GM06990 (cell line): ENCODE results near the gene RAB28.
A peak's percentile ranks its signal among the peaks of the same experiment; 100 is the strongest.
"Not testable (repeated sequence)": the region's sequence is repeated elsewhere in the genome, so short reads cannot be mapped to it uniquely, and the experiment has no call there.

ENCODE experiments used
- DNase-seq: peaks from one replicate; pipeline ENCODE4 v3.0.0-alpha.2; 2011; ENCODE audit not compliant: insufficient read length; ENCODE audit errors: extremely low read depth
- H3K27me3 ChIP-seq: replicated peaks from 2 replicates; pipeline ENCODE4 v1.6.0; 2011; ENCODE audit warnings: low read length; ENCODE audit not compliant: control insufficient read depth, insufficient read depth
- H3K36me3 ChIP-seq: 2 replicates; pipeline ENCODE4 v1.5.1; 2011; ENCODE audit warnings: low read length; ENCODE audit not compliant: control insufficient read depth, insufficient read depth
- H3K4me3 ChIP-seq: replicated peaks from 2 replicates; pipeline ENCODE4 v1.5.1; 2011; ENCODE audit warnings: low read depth, mild to moderate bottlenecking, control low read depth, low read length
- TF ChIP-seq, protein P1 (sequence below): IDR thresholded peaks from 2 replicates; pipeline ENCODE4 v1.5.1; 2011; ENCODE audit warnings: low read length, control low read depth, mild to moderate bottlenecking, inconsistent platforms; ENCODE audit not compliant: insufficient read depth, poor library complexity, severe bottlenecking

RAB28 gene

DNA sequence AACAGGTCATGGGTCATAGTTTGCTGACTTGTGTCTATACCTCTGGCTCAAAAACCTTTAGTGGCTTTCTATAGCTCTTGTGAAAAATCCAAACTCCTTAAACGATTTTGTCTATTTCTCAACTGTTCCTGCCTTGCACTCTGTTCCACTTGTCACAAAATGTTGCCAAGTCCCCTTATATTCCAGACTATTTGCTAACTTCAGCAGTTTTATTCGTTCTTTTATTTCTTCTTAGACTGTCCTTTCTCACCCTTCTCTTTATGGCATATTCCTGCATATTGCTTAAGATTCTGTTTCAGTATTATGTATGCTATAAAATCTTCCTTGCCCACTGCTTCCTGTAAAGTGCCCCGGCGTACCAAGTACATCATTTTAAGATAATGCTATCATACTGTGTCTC is 80.8 kb downstream of the RAB28 start:
- Histone ChIP-seq H3K4me3 (no peak overlapping the region), H3K36me3 (no peaks in the 10 kb centered on the region), H3K27me3 (no peaks in the 10 kb centered on the region)
- TF ChIP-seq, protein P1, sequence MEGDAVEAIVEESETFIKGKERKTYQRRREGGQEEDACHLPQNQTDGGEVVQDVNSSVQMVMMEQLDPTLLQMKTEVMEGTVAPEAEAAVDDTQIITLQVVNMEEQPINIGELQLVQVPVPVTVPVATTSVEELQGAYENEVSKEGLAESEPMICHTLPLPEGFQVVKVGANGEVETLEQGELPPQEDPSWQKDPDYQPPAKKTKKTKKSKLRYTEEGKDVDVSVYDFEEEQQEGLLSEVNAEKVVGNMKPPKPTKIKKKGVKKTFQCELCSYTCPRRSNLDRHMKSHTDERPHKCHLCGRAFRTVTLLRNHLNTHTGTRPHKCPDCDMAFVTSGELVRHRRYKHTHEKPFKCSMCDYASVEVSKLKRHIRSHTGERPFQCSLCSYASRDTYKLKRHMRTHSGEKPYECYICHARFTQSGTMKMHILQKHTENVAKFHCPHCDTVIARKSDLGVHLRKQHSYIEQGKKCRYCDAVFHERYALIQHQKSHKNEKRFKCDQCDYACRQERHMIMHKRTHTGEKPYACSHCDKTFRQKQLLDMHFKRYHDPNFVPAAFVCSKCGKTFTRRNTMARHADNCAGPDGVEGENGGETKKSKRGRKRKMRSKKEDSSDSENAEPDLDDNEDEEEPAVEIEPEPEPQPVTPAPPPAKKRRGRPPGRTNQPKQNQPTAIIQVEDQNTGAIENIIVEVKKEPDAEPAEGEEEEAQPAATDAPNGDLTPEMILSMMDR: no peak
- no peak for DNase-seq

DNA sequence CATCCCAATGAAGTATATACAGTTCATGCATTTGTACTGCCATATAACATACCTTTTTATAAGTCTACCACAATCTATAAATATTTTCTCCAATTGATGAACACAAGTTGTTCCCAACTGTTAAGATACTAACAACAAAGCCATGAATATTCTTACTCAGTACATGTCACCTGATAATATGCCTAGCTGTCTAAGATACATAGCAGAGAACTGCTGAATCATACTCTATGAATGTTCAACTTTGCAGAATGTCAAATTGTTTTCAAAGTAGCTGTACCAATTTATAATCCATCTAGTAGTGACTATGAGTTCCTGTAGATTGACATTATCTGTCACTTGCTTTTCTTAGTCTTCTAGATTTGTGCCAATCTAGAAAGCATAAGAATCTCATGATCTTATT is 84.9 kb downstream of the RAB28 start:
- no peaks in the 10 kb centered on the region for H3K36me3 ChIP-seq
- no peak overlapping the region for H3K4me3 ChIP-seq
- no peak for DNase-seq
- no peaks in the 10 kb centered on the region for H3K27me3 ChIP-seq
- TF ChIP-seq, protein P1: no peak

DNA sequence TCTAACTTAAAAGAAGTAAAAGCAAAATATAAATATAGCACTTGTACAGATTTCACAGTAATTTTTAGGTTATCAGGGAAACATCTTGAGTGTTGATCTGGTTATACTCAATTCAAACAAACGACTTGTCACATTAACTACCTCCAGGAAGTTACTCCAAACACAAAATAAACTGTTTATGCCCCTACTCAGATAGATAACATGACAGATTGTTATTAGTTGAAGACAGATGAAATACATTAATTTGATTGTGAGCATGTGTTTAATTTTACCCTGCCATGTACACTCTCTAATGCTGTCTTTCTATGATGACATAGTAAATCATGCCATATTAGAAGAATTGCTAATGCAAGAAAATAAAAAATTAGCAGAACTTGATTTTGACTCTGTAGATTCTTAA is 88.0 kb downstream of the RAB28 start:
- no peak for DNase-seq
- H3K4me3 ChIP-seq: no peak overlapping the region
- no peaks in the 10 kb centered on the region for H3K27me3 ChIP-seq
- TF ChIP-seq, protein P1: no peak
- H3K36me3 ChIP-seq: no peaks in the 10 kb centered on the region

DNA sequence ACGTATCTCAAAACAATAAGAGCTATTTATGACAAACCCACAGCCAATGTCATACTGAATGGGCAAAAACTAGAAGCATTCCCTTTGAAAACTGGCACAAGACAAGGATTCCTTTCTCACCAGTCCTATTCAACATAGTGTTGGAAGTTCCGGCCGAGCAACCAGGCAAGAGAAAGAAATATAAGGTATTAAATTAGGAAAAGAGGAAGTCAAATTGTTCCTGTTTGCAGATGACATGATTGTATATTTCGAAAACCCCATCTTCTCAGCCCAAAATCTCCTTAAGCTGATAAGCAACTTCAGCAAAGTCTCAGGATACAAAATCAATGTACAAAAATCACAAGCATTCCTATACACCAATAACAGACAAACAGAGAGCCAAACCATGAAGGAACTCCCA is 94.2 kb downstream of the RAB28 start:
- not testable (repeated sequence) for H3K27me3 ChIP-seq, H3K4me3 ChIP-seq, DNase-seq, H3K36me3 ChIP-seq

DNA sequence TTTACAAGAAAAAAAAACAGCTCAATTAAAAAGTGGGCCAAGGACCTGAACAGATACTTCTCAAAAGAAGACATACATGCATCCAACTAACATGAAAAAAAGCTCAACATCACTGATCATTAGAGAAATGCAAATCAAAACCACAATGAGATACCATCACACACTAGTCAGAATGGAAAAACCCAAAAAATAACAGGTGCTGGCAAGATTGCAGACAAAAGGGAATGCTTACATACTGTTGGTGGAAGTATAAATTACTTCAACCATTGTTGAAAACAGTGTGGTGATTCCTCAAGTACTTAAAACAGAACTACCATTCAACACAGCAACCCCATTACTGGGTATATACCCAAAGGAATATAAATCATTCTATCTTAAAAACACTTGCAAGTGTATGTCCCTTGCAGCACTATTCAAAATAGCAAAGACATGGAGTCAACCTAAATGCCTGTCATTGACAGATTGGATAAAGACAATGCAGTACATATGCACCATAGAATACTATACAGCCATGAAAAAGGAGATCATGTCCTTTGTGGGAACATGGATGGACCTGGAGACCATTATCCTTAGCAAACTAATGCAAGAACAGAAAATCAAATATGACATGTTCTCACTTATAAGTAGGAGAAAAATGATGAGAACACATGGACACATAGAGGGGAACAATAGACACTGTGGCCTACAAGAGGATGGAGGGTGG is 97.6 kb downstream of the RAB28 start:
- peak; percentile 13 for DNase-seq
- H3K27me3 ChIP-seq: no peaks in the 10 kb centered on the region
- peaks cover 2% of the 10 kb centered on the region; the same call in 1 of the 2 replicates for H3K36me3 ChIP-seq
- TF ChIP-seq, protein P1: no peak
- no peak overlapping the region for H3K4me3 ChIP-seq

DNA sequence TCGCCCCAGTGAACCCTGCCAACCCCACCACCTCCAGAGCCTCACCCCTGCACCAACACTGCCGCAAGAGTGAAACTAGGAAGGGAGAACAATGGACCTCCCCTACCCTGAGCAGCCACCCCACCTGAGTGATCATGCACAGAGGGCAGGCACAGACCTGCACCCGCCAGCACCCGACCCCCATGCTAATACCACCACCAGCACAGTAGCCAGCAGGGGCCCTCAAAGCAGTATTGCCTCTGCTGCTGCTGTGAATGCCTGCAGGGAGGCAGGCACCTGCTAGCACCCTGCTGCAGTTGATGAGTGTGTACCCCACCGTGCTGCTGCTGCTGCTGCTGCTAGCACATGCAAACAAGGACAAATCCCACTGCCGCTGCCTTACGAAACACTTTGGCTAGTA is 100.1 kb downstream of the RAB28 start:
- TF ChIP-seq, protein P1: no peak
- Histone ChIP-seq H3K36me3 (peaks cover 2% of the 10 kb centered on the region; the same call in 1 of the 2 replicates), H3K4me3 (no peak overlapping the region), H3K27me3 (no peaks in the 10 kb centered on the region)
- no peak for DNase-seq
